ENCODE data around the gene METTL17. TPM values are rescaled to one million over a fixed set of nuclear protein-coding genes. Genes with fewer than 3 reads are reported as not detected.

Gene METTL17
- total RNA-seq (2022; extraction: Qiagen RNA extraction), result 64.2 to 74.5 TPM (median 71.2 TPM) in 5 replicates

GRCh38 chr14:20989787-20990600 is at the start of gene METTL17:
METTL17 (plus strand) TSS chr14:20989980; CDS start chr14:20990003, 23 bp downstream.

GRCh38 chr14:20954736-20955537 is 34.8 kb upstream of the METTL17 start, which contains the start of gene RNASE2:
RNASE2 (plus strand) TSS chr14:20955487; CDS start chr14:20955772, 285 bp downstream.

GRCh38 chr14:20998674-20999366 is 9.0 kb downstream of the METTL17 start, which contains the start of gene SLC39A2:
SLC39A2 (plus strand) TSS chr14:20999293; CDS start chr14:20999447, 154 bp downstream.

GRCh38 chr14:21024585-21025370 is 35.0 kb downstream of the METTL17 start, which contains the start of gene NDRG2:
NDRG2 (minus strand) TSS chr14:21025061; CDS start chr14:21023315, 1,746 bp downstream.

GRCh38 chr14:21029917-21030316 is 40.1 kb downstream of the METTL17 start, which contains the start of gene TPPP2:
TPPP2 (plus strand) TSS chr14:21030217; CDS start chr14:21030582, 365 bp downstream.

GRCh38 chr14:21034707-21035106 is 44.9 kb downstream of the METTL17 start, which contains the start of gene RNASE13:
RNASE13 (minus strand) TSS chr14:21034807; CDS start chr14:21034288, 519 bp downstream.

GRCh38 chr14:21041676-21042433 is 52.1 kb downstream of the METTL17 start, which contains the start of gene RNASE7:
RNASE7 (plus strand) TSS chr14:21042362; CDS start chr14:21042993, 631 bp downstream.

Other genes starting within 250 kb of the METTL17 start
- gene EDDM3A, start 244.1 kb upstream of the METTL17 start, total RNA-seq (2022; extraction: Qiagen RNA extraction), result not detected in 5 replicates
- gene EDDM3B, start 221.6 kb upstream of the METTL17 start, total RNA-seq (2022; extraction: Qiagen RNA extraction), result not detected in 5 replicates
- not detected in 5 replicates for gene RNASE6, start 208.7 kb upstream of the METTL17 start, total RNA-seq (2022; extraction: Qiagen RNA extraction)
- 0.15 to 0.45 TPM (median 0.30 TPM) in 5 replicates for gene RNASE1, start 187.1 kb upstream of the METTL17 start, total RNA-seq (2022; extraction: Qiagen RNA extraction)
- not detected in 5 replicates for gene RNASE3, start 98.6 kb upstream of the METTL17 start, total RNA-seq (2022; extraction: Qiagen RNA extraction)
- not detected in 5 replicates for gene RNASE2, start 34.5 kb upstream of the METTL17 start, total RNA-seq (2022; extraction: Qiagen RNA extraction)
- gene SLC39A2, start 9.3 kb downstream of the METTL17 start, total RNA-seq (2022; extraction: Qiagen RNA extraction), result not detected in 5 replicates
- gene NDRG2, start 35.1 kb downstream of the METTL17 start, total RNA-seq (2022; extraction: Qiagen RNA extraction), result 2.1 to 3.3 TPM (median 2.6 TPM) in 5 replicates
- not detected in 5 replicates for gene TPPP2, start 40.2 kb downstream of the METTL17 start, total RNA-seq (2022; extraction: Qiagen RNA extraction)
- not detected in 5 replicates for gene RNASE13, start 44.8 kb downstream of the METTL17 start, total RNA-seq (2022; extraction: Qiagen RNA extraction)
- not detected in 5 replicates for gene RNASE7, start 52.4 kb downstream of the METTL17 start, total RNA-seq (2022; extraction: Qiagen RNA extraction)
- not detected in 5 replicates for gene RNASE8, start 67.8 kb downstream of the METTL17 start, total RNA-seq (2022; extraction: Qiagen RNA extraction)
- gene ARHGEF40, start 80.3 kb downstream of the METTL17 start, total RNA-seq (2022; extraction: Qiagen RNA extraction), result 6.1 to 9.8 TPM (median 9.0 TPM) in 5 replicates
- 16.2 to 30.7 TPM (median 28.5 TPM) in 5 replicates for gene ZNF219, start 108.7 kb downstream of the METTL17 start, total RNA-seq (2022; extraction: Qiagen RNA extraction)
- gene TMEM253, start 111.1 kb downstream of the METTL17 start, total RNA-seq (2022; extraction: Qiagen RNA extraction), result 0.90 to 1.1 TPM (median 0.96 TPM) in 5 replicates
- gene OR5AU1, start 166.1 kb downstream of the METTL17 start, total RNA-seq (2022; extraction: Qiagen RNA extraction), result not detected in 5 replicates

Data from A549 treated with dexamethasone at 1 μM for 4 hours (cell line).